H1 (cell line): ENCODE measurements around the gene PDE4D. TPM values are rescaled to one million over a fixed set of nuclear protein-coding genes. Genes with fewer than 3 reads are reported as not detected.

ENCODE experiments used
- CTCF ChIA-PET: fragments of 300-600 bp; sonication (Branson Sonifier 250); formaldehyde crosslinking; loops from one replicate; lab custom pipeline; 2021; ENCODE audit not compliant: partially characterized antibody; lab: Charles Lee
- POLR2A ChIA-PET: fragments of 300-600 bp; sonication (Branson Sonifier 250); formaldehyde crosslinking; loops from one replicate; lab custom pipeline; 2021; ENCODE audit warnings: inconsistent platforms; ENCODE audit not compliant: partially characterized antibody; lab: Charles Lee
- DNase-seq, 2 experiments: peaks; one replicate each; pipeline versions ENCODE4 v3.0.0 to v3.0.0-alpha.2; 2010 to 2022; ENCODE audit warnings: low spot score in 2 of 2, low read depth in 1 of 2, mixed read lengths in 1 of 2
- FAIRE-seq: peaks from 2 replicates; lab custom pipeline; 2011; peaks lifted over from hg19 to GRCh38; lab: Jason Lieb, UNC
- H2AFZ ChIP-seq: 2 replicates; pipeline ENCODE4 v1.8.1; 2012; ENCODE audit warnings: low read length, inconsistent platforms
- H2AK5ac ChIP-seq: 2 replicates; pipeline ENCODE4 v1.6.1; 2013; ENCODE audit warnings: low read depth, low read length
- H2BK120ac ChIP-seq: replicated peaks from 2 replicates; pipeline ENCODE3; 2013; ENCODE audit warnings: low read depth, low read length, inconsistent platforms
- H2BK12ac ChIP-seq: 2 replicates; pipeline ENCODE4 v1.6.1; 2013; ENCODE audit warnings: low read depth, low read length
- H2BK15ac ChIP-seq: 2 replicates; pipeline ENCODE4 v1.6.1; 2013; ENCODE audit warnings: low read length
- H2BK20ac ChIP-seq: 2 replicates; pipeline ENCODE4 v1.6.1; 2013; ENCODE audit warnings: low read length
- H2BK5ac ChIP-seq: 2 replicates; pipeline ENCODE4 v1.6.1; 2013; ENCODE audit warnings: low read depth, low read length
- H3K14ac ChIP-seq: 2 replicates; pipeline ENCODE4 v1.6.1; 2013; ENCODE audit warnings: inconsistent platforms; ENCODE audit not compliant: insufficient read length
- H3K18ac ChIP-seq: 2 replicates; pipeline ENCODE4 v1.6.1; 2013; ENCODE audit warnings: low read length; ENCODE audit errors: extremely low read depth
- H3K23ac ChIP-seq: 2 replicates; pipeline ENCODE4 v1.6.1; 2013; ENCODE audit warnings: inconsistent platforms; ENCODE audit not compliant: insufficient read length
- H3K23me2 ChIP-seq: 2 replicates; pipeline ENCODE4 v1.6.1; 2013; ENCODE audit warnings: low read depth, low read length
- H3K27ac ChIP-seq: 2 replicates; pipeline ENCODE4 v1.6.1; 2011; ENCODE audit warnings: low read depth, low read length, inconsistent platforms
- H3K27me3 ChIP-seq, 4 experiments: replicated peaks in 1 of 4; 1 replicate in 1 of 4; 2 replicates in 3 of 4; pipeline versions ENCODE4 v1.6.1 to v1.8.1; 2011 to 2013; ENCODE audit warnings: low read length in 3 of 4, mild to moderate bottlenecking in 3 of 4, inconsistent platforms in 2 of 4, mixed read lengths in 2 of 4, moderate library complexity in 1 of 4; ENCODE audit not compliant: control insufficient read depth in 3 of 4, insufficient read depth in 3 of 4; ENCODE audit errors: extremely low read depth in 1 of 4
- H3K36me3 ChIP-seq, 4 experiments: 2 replicates each; pipeline versions ENCODE4 v1.6.1 to v1.8.1; 2011 to 2013; ENCODE audit warnings: mild to moderate bottlenecking in 4 of 4, low read length in 3 of 4, moderate library complexity in 2 of 4, control low read depth in 1 of 4, inconsistent platforms in 1 of 4; ENCODE audit not compliant: insufficient read depth in 4 of 4, control insufficient read depth in 2 of 4
- H3K4ac ChIP-seq: replicated peaks from 2 replicates; pipeline ENCODE3; 2013; ENCODE audit warnings: low read length, low read depth, mixed read lengths, inconsistent platforms; ENCODE audit not compliant: insufficient read length
- H3K4me1 ChIP-seq, 4 experiments: replicated peaks in 1 of 4; 1 replicate in 1 of 4; 2 replicates in 3 of 4; pipeline versions ENCODE4 v1.6.1 to v1.8.1; 2011 to 2013; ENCODE audit warnings: low read length in 3 of 4, inconsistent platforms in 2 of 4, mixed read lengths in 1 of 4; ENCODE audit not compliant: insufficient read depth in 4 of 4, control insufficient read depth in 3 of 4
- H3K4me2 ChIP-seq, 2 experiments: 2 replicates each; pipeline versions ENCODE4 v1.6.1 to v1.8.1; 2011 to 2013; ENCODE audit warnings: low read depth in 2 of 2, low read length in 2 of 2, control low read depth in 1 of 2, inconsistent platforms in 1 of 2, mild to moderate bottlenecking in 1 of 2; ENCODE audit not compliant: insufficient read depth in 1 of 2
- H3K4me3 ChIP-seq, 4 experiments: fragments of 200-600, 300-600 bp in 1 of 4; sonication (generic), shearing (Covaris generic), sonication (Bioruptor Twin) in 1 of 4; 2 replicates each; pipeline versions ENCODE4 v1.5.1 to v1.8.1; 2011 to 2016; ENCODE audit warnings: low read length in 4 of 4, low read depth in 3 of 4, control low read depth in 2 of 4, inconsistent platforms in 2 of 4, mild to moderate bottlenecking in 2 of 4, mixed read lengths in 1 of 4, moderate library complexity in 1 of 4; ENCODE audit not compliant: insufficient read depth in 2 of 4; ENCODE audit errors: extremely low read depth in 1 of 4
- H3K56ac ChIP-seq: replicated peaks from 2 replicates; pipeline ENCODE3; 2013; ENCODE audit warnings: low read depth, mild to moderate bottlenecking, mixed read lengths, low read length, inconsistent platforms; ENCODE audit not compliant: insufficient read length
- H3K79me1 ChIP-seq: 2 replicates; pipeline ENCODE4 v1.6.1; 2013; ENCODE audit warnings: low read depth, low read length, control low read depth
- H3K79me2 ChIP-seq, 2 experiments: 2 replicates each; pipeline versions ENCODE4 v1.6.1 to v1.8.1; 2012 to 2013; ENCODE audit warnings: low read length in 2 of 2, mild to moderate bottlenecking in 2 of 2, inconsistent platforms in 1 of 2; ENCODE audit not compliant: insufficient read depth in 2 of 2, control insufficient read depth in 1 of 2
- H3K9ac ChIP-seq, 4 experiments: replicated peaks in 1 of 4; 1 replicate in 1 of 4; 2 replicates in 3 of 4; pipeline versions ENCODE4 v1.6.1 to v1.8.1; 2011 to 2013; ENCODE audit warnings: low read depth in 3 of 4, low read length in 3 of 4, control low read depth in 2 of 4, mild to moderate bottlenecking in 2 of 4, moderate library complexity in 2 of 4, inconsistent platforms in 1 of 4; ENCODE audit errors: extremely low read depth in 1 of 4
- H3K9me3 ChIP-seq, 2 experiments: 2 replicates each; pipeline versions ENCODE4 v1.6.1 to v1.8.1; 2012 to 2013; ENCODE audit warnings: mild to moderate bottlenecking in 2 of 2, moderate library complexity in 2 of 2, control low read depth in 1 of 2, inconsistent platforms in 1 of 2, low read depth in 1 of 2, low read length in 1 of 2, mixed read lengths in 1 of 2; ENCODE audit not compliant: insufficient read depth in 2 of 2
- H4K20me1 ChIP-seq, 2 experiments: replicated peaks in 1 of 2; 2 replicates each; pipeline versions ENCODE3 to v1.8.1; 2011 to 2013; ENCODE audit warnings: inconsistent platforms in 2 of 2, low read length in 2 of 2, mild to moderate bottlenecking in 1 of 2; ENCODE audit not compliant: insufficient read depth in 2 of 2, control insufficient read depth in 1 of 2
- H4K5ac ChIP-seq: 2 replicates; pipeline ENCODE4 v1.6.1; 2013; ENCODE audit warnings: low read length, low read depth, mixed read lengths, inconsistent platforms; ENCODE audit not compliant: insufficient read length
- H4K8ac ChIP-seq: 2 replicates; pipeline ENCODE4 v1.8.0; 2013; ENCODE audit warnings: mild to moderate bottlenecking, moderate library complexity, low read length, inconsistent platforms; ENCODE audit not compliant: insufficient read depth; ENCODE audit errors: extremely low read depth
- H4K91ac ChIP-seq: replicated peaks from 2 replicates; pipeline ENCODE3; 2013; ENCODE audit warnings: low read length, mixed read lengths, inconsistent platforms; ENCODE audit not compliant: insufficient read length
- RXRA ChIP-seq: IDR thresholded peaks from 2 replicates; pipeline ENCODE4 v1.6.1; 2011; ENCODE audit warnings: low read depth, mild to moderate bottlenecking, low read length, moderate library complexity; ENCODE audit not compliant: insufficient read depth
- WGBS, 2 experiments: shearing (Covaris generic) in 1 of 2; methylation state at CpG; one replicate each; pipeline versions ENCODE4 v1.1.6 to v1.1.7; 2013 to 2015; ENCODE audit warnings: low lambda C conversion rate in 2 of 2, mixed read lengths in 2 of 2, inconsistent platforms in 1 of 2, low coverage in 1 of 2, missing lambda C conversion rate in 1 of 2; ENCODE audit not compliant: insufficient replicate concordance in 2 of 2, insufficient coverage in 1 of 2, insufficient read length in 1 of 2; ENCODE audit errors: extremely low coverage in 1 of 2, missing lambda C conversion rate in 1 of 2; 5-methylcytosine and 5-hydroxymethylcytosine counted together
- polyA plus RNA-seq, 7 experiments: library from polyadenylated mRNA; depleted of rRNA in 3 of 7; stranded (reverse) in 5 of 7; unstranded in 2 of 7; fragments of >200 nt in 5 of 7; fragments of 200-250 nt in 2 of 7; gene quantifications; 1 replicate in 5 of 7; 2 replicates in 1 of 7; 4 replicates in 1 of 7; pipeline versions ENCODE4 v1.2.1 to v1.2.3, GENCODE V29; 2011 to 2013; ENCODE audit warnings: missing spikeins in 2 of 7, mixed read lengths in 2 of 7
- total RNA-seq: library from RNA; stranded (reverse); fragmentation: NEBNext Ultra II Directional; extraction: Animal tissue kit (Norgen Biotek cat#: 25700); gene quantifications from 2 replicates; pipeline ENCODE4 v1.2.1, GENCODE V29; 2021

Gene PDE4D
- total and polyA plus RNA-seq, 2 of the 8 experiments (the other 6 are each of a cell fraction or from before 2014, with no cell fraction given): 2.3 to 3.7 TPM

DNA sequence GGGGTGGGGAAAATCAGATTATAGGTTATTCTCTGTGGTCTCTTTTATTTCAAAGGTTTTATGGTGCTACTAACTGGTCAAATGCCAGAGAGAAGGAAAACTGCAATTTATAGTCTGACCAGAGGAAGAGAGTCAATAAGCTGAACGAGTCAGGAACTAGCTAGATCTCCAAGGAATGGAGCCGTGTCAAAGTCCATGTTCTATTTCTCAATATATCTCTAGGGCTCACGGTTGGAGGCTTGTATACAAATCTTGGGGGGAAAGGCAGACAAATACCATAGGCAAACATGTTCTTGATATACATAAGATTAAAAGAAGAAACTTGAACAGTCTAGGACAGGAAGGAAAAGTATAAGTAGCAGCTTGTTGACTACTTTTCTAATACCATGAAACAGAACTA, 627.1 kb downstream of the PDE4D start:
- Histone ChIP-seq H3K79me2 (no peaks in the 10 kb centered on the region), H3K9me3 (no peaks in the 10 kb centered on the region), H3K9ac (no peak overlapping the region), H4K91ac (no peak overlapping the region), H2BK120ac (no peak overlapping the region), H3K18ac (no peak overlapping the region), H4K8ac (no peak overlapping the region), H3K4me2 (no peak overlapping the region), H2BK15ac (no peak overlapping the region), H2BK20ac (no peak overlapping the region), H2BK12ac (no peak overlapping the region), H3K56ac (no peak overlapping the region), H2BK5ac (no peak overlapping the region), H4K5ac (no peak overlapping the region), H3K79me1 (no peaks in the 10 kb centered on the region), H2AK5ac (no peak overlapping the region), H3K4ac (no peak overlapping the region), H3K23me2 (no peaks in the 10 kb centered on the region), H3K23ac (no peak overlapping the region), H2AFZ (no peak overlapping the region), H3K27me3 (no peaks in the 10 kb centered on the region), H3K4me1 (peaks cover 0 to 3% (median 1%) of the 10 kb centered on the region in 4 experiments; a peak in 2 of 7 replicates), H3K4me3 (no peak overlapping the region), H3K27ac (no peak overlapping the region), H3K36me3 (no peaks in the 10 kb centered on the region), H4K20me1 (no peaks in the 10 kb centered on the region), H3K14ac (no peak overlapping the region)
- FAIRE-seq: no peak
- POLR2A ChIA-PET: no interaction called here
- 93% methylated on average over 3 of the region's 3 CpGs; no CpG with 5 or more reads in 1 of the 2 experiments for WGBS, 2 experiments
- TF ChIP-seq RXRA: no peak
- no peak for DNase-seq
- CTCF ChIA-PET: interaction anchor here (0.6 to 1.5 kb wide), 7 partner anchors 64 to 501 kb away, joined by 3 to 4 read pairs (median 3); no protein-coding TSS in a partner anchor
